Measurements from ENCODE around the gene TBL1XR1. TPM values are rescaled to one million over a fixed set of nuclear protein-coding genes. Genes with fewer than 3 reads are reported as not detected.

The TBL1XR1 gene
- total RNA-seq, 4 donors from 2014 or later: 56.0 to 90.8 (median 75.6) TPM

- no peak overlapping the region for H3K27ac ChIP-seq
- 86% methylated on average over 5 of the region's 5 CpGs for WGBS
- H3K27me3 ChIP-seq: no peaks in the 10 kb centered on the region
- H3K36me3 ChIP-seq: no peaks in the 10 kb centered on the region
- H3K4me3 ChIP-seq: no peak overlapping the region
- no peak for TF ChIP-seq EP300 (IDR thresholded peaks at IDR 0.05)
- no peak for TF ChIP-seq POLR2A (IDR thresholded peaks at IDR 0.05)
- no peak for TF ChIP-seq POLR2AphosphoS5 (IDR thresholded peaks at IDR 0.05)
- no peak for TF ChIP-seq CTCF (IDR thresholded peaks at IDR 0.05)
- no peaks in the 10 kb centered on the region for H3K9me3 ChIP-seq
- no peak for DNase-seq (ENCODE audit: low spot score in 2 of 2)
- peaks cover 65% of the 10 kb centered on the region for H3K4me1 ChIP-seq
Observed at GRCh38 chr3:177181418-177181817, 15.9 kb downstream of the TBL1XR1 start.

GRCh38 chr3:177180506-177180905, 16.8 kb downstream of the TBL1XR1 start:
- DNase-seq (ENCODE audit: low spot score in 2 of 2): no peak
- H3K27ac ChIP-seq: no peak overlapping the region
- no peaks in the 10 kb centered on the region for H3K27me3 ChIP-seq
- H3K4me1 ChIP-seq: peaks cover 57% of the 10 kb centered on the region
- 93% methylated on average over 5 of the region's 5 CpGs for WGBS
- TF ChIP-seq POLR2AphosphoS5 (IDR thresholded peaks at IDR 0.05) (no peak), EP300 (IDR thresholded peaks at IDR 0.05) (no peak), CTCF (IDR thresholded peaks at IDR 0.05) (no peak), POLR2A (IDR thresholded peaks at IDR 0.05) (no peak)
- no peaks in the 10 kb centered on the region for H3K36me3 ChIP-seq
- no peaks in the 10 kb centered on the region for H3K9me3 ChIP-seq
- H3K4me3 ChIP-seq: no peak overlapping the region

GRCh38 chr3:177179281-177180067, 17.8 kb downstream of the TBL1XR1 start:
- Histone ChIP-seq H3K4me3 (no peak overlapping the region), H3K27me3 (no peaks in the 10 kb centered on the region), H3K4me1 (peaks cover 54% of the 10 kb centered on the region), H3K9me3 (no peaks in the 10 kb centered on the region), H3K36me3 (no peaks in the 10 kb centered on the region), H3K27ac (peak overlapping the region; percentile 69)
- no peak for DNase-seq (ENCODE audit: low spot score in 2 of 2)
- no peak for TF ChIP-seq CTCF (IDR thresholded peaks at IDR 0.05)
- no peak for TF ChIP-seq POLR2AphosphoS5 (IDR thresholded peaks at IDR 0.05)
- TF ChIP-seq EP300 (IDR thresholded peaks at IDR 0.05): no peak
- TF ChIP-seq POLR2A (IDR thresholded peaks at IDR 0.05): no peak
- 61% methylated on average over 10 of the region's 10 CpGs for WGBS

- no peak overlapping the region for H3K4me3 ChIP-seq
- TF ChIP-seq CTCF (IDR thresholded peaks at IDR 0.05) (no peak), EP300 (IDR thresholded peaks at IDR 0.05) (no peak), POLR2A (IDR thresholded peaks at IDR 0.05) (no peak), POLR2AphosphoS5 (IDR thresholded peaks at IDR 0.05) (no peak)
- H3K4me1 ChIP-seq: peaks cover 50% of the 10 kb centered on the region
- DNase-seq (ENCODE audit: low spot score in 2 of 2): no peak
- H3K9me3 ChIP-seq: no peaks in the 10 kb centered on the region
- 37% methylated on average over 8 of the region's 8 CpGs for WGBS
- H3K36me3 ChIP-seq: no peaks in the 10 kb centered on the region
- peak overlapping the region; percentile 69 for H3K27ac ChIP-seq
- H3K27me3 ChIP-seq: no peaks in the 10 kb centered on the region
Observed at GRCh38 chr3:177177749-177178221, 19.5 kb downstream of the TBL1XR1 start.

GRCh38 chr3:177174607-177175170, 22.6 kb downstream of the TBL1XR1 start:
- Histone ChIP-seq H3K27ac (no peak overlapping the region), H3K9me3 (no peaks in the 10 kb centered on the region), H3K27me3 (no peaks in the 10 kb centered on the region), H3K36me3 (no peaks in the 10 kb centered on the region), H3K4me1 (peaks cover 40% of the 10 kb centered on the region), H3K4me3 (no peak overlapping the region)
- 31% methylated on average over 5 of the region's 5 CpGs for WGBS
- TF ChIP-seq POLR2AphosphoS5 (IDR thresholded peaks at IDR 0.05): no peak
- TF ChIP-seq EP300 (IDR thresholded peaks at IDR 0.05): no peak
- no peak for TF ChIP-seq CTCF (IDR thresholded peaks at IDR 0.05)
- no peak for TF ChIP-seq POLR2A (IDR thresholded peaks at IDR 0.05)
- no peak for DNase-seq (ENCODE audit: low spot score in 2 of 2)
